NCI-H2171 treated with DMSO at 0.1 percent for 48 hours (cell line): ENCODE measurements around the gene AHRR.
"Not testable (repeated sequence)": the region's sequence is repeated elsewhere in the genome, so short reads cannot be mapped to it uniquely, and the experiment has no call there.

Source experiments
- DNase-seq: peaks from one replicate; lab custom pipeline; 2025; lab: John Stamatoyannopoulos, UW

Gene AHRR

DNA sequence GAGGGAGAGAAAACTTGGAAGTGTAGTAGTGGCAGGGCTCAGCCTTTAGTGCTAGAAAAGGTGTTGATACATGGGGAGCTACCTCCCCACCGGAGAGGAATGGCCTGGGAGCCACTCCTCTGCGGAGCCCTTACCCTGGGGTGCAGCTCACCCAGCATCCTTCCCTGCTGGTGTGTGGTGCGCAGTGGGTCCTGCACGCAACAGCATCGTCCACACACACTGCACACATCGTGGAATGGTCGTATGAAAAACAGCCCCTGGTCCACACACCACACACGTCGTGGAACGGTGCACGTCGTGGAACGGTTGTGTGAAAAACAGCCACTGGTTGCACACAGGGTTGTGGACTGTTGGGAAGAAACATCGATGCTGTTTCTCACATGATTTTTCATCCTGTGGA lies 16.1 kb upstream of the AHRR start:
- DNase-seq: no peak

- no peak for DNase-seq
Observed at GRCh38 chr5:306011-306805, 15.3 kb upstream of the AHRR start.

GRCh38 chr5:307306-307705 lies 14.2 kb upstream of the AHRR start:
- no peak for DNase-seq

- DNase-seq: no peak
Observed at GRCh38 chr5:307794-308579, 13.5 kb upstream of the AHRR start.

DNA sequence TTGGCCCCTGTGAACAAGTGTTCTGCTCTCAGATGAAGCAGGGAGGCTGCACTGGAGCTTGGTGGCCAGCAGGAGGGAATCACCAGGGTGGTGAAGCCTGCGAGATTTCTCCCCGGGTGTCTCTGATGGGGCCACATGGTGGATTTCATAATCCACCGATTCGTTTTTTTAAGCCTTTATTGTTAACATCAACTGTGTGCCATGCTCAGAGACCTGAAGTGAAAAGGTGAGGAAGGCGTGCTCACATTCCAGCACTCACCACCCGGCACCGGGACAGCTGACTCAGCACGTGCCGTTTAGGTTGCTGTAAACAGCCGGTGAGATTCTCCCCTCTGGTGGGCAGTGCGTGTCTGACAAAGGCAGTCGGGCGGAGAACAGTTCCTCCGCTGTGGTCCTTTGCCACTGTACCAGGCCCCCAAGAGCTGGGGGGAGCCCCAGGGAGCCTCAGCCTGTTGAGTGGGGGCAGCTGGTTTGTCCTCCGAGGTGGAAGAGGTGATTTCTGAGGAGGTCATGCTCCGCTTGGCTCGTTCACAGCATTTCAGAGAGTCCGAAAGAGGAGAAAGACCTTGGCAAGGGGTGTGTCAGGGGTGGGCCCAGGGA lies 12.7 kb upstream of the AHRR start:
- DNase-seq: no peak

DNA sequence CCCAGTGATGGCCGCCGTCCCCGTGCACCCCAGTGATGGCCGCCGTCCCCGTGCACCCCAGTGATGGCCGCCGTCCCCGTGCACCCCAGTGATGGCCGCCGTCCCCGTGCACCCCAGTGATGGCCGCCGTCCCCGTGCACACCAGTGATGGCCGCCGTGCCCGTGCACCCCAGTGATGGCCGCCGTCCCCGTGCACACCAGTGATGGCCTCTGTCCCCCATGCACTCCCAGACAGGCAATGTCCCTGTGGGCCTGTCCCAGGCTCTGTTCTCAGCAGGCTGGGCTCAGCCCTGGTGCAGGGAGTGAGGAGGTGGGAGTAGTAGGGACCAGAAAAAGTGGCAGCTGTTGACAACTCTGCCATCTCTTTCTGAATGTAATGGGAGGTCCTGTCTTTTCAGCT lies 11.7 kb upstream of the AHRR start:
- not testable (repeated sequence) for DNase-seq

GRCh38 chr5:310516-310915 lies 11.0 kb upstream of the AHRR start:
- no peak for DNase-seq

GRCh38 chr5:310941-311434 lies 10.5 kb upstream of the AHRR start:
- DNase-seq: no peak

DNA sequence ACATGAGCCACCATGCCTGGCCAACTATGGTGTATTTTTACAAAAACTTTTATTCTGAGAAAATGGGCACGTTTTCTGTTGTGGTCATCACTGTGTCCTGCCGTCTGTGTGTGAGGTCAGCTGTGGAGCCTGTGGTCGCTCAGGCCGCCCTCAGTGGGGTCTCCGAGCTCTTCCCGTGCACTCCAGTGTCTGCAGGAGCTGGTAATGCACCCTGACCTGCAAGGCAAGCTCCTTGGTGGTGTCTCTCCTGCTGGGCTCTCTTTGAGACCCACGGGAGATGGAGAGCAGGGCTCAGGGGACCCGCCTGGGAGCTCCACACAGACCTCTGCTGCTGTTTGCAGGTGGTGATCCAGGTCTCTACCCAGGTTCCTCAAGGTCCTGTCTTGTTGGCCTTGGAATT lies 9.6 kb upstream of the AHRR start:
- DNase-seq: no peak

DNA sequence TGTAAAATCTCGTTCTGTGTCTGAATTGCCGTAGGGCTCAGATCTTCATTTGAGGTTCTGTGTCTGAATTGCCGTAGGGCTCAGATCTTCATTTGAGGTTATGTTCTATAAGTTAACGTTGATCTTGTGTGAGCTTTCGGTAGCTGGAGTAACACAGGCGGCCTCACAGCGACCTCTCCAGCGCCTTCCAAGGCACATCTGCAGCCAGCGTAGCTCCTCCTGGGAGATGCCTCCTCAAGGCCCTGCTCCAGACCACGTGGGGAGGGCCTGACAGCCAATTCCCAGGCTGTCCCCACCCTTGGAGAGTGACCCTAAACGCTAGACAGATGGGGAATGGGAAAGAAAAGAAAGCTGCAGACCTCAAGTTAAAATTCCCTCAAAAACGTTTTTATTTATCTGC lies 8.7 kb upstream of the AHRR start:
- DNase-seq: no peak

- DNase-seq: no peak
Observed at GRCh38 chr5:313265-313664, 8.2 kb upstream of the AHRR start.

GRCh38 chr5:313806-314376 lies 7.6 kb upstream of the AHRR start:
- no peak for DNase-seq

- no peak for DNase-seq
Observed at GRCh38 chr5:314676-315487, 6.6 kb upstream of the AHRR start.

- no peak for DNase-seq
Observed at GRCh38 chr5:315488-316209, 5.9 kb upstream of the AHRR start.

- DNase-seq: no peak
Observed at GRCh38 chr5:316210-317085, 5.1 kb upstream of the AHRR start.

DNA sequence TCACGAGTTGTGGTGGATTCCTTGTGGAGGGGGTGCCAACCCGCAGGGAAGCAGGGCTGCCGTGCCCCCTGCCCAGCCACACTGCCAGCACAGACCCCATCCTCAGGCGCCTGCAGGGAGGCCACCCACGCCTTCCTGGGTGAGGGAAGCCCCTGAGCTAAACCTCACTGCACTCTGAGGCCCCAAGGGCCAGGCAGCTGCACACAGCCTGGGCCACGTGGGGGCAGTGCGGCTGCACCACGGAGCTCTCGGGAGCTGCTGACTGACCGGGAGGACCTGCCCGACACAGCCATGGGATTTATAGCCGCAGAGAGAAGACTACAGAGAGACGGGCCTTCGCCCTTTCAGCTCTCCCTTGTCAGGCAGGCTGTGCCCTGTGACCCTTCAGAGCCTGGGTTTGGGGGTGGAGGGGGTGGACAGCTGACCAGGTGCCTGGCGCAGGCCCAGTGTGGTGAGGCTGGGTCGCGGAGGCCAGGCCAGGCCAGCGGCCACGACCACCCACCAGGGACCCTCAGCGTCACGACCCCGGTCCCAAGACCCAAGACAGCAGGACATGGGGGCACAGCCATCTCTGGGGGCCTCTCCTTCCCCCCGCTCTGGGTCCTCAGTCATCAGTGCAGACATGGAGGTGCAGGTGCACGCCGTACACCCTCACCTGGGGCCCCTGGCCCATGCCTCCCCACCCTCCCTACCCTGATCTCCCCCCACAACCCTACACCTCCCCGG lies 4.3 kb upstream of the AHRR start:
- DNase-seq: no peak

GRCh38 chr5:318341-318897 lies 3.1 kb upstream of the AHRR start:
- no peak for DNase-seq

- DNase-seq: peak; percentile 36
Observed at GRCh38 chr5:318931-319601, 2.4 kb upstream of the AHRR start.
